HG03378 (cell line): ENCODE results near the gene GON7.
"Not testable (repeated sequence)": the region's sequence is repeated elsewhere in the genome, so short reads cannot be mapped to it uniquely, and the experiment has no call there.

Source experiments
- ATAC-seq: cut with Tn5 transposase; IDR thresholded peaks from one replicate; pipeline ENCODE4 v1.9.1; 2021; ENCODE audit warnings: mild to moderate bottlenecking, moderate library complexity; ENCODE audit not compliant: unreplicated experiment

The GON7 gene

DNA sequence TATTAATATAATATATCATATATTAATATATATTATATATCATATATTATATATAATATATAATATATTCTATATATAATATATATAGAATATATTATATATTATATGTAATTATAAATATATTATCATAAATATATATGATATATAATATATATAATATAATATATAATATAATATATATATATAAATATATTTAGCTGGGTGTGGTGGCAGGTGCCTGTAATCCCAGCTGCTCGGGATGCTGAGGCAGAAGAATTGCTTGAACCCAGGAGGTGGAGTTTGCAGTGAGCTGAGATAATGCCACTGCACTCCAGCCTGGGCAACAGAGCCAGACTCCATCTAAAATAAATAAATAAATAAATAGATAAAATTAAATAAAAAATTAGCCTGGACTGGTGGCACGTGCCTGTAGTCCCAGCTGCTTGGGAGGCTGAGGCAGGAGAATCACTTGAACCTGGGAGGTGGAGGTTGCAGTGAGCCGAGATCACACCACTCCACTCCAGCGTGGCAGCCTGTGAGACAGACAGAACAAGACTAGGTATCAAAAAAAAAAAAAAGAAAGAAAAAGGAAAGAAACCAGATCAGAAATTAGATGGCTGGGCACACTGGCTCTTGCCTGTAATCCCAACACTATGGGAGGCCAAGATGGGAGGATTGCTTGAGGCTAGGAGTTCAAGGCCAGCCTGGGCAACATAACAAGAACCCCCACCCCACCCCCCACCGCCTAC is 47.1 kb downstream of the GON7 start:
- not testable (repeated sequence) for ATAC-seq

DNA sequence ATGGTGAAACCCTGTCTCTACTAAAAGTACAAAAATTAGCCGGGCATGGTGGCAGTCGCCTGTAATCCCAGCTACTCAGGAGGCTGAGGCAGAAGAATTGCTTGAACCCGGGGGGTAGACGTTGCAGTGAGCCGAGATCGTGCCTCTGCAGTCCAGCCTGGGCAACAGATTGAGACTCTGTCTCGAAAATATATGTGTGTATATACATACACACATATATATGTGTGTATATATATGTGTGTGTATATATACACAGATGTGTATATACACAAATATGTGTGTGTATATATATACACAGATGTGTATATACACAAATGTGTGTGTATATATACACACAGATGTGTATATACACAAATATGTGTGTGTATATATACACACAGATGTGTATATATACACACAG is 48.5 kb downstream of the GON7 start:
- ATAC-seq, result not testable (repeated sequence)

DNA sequence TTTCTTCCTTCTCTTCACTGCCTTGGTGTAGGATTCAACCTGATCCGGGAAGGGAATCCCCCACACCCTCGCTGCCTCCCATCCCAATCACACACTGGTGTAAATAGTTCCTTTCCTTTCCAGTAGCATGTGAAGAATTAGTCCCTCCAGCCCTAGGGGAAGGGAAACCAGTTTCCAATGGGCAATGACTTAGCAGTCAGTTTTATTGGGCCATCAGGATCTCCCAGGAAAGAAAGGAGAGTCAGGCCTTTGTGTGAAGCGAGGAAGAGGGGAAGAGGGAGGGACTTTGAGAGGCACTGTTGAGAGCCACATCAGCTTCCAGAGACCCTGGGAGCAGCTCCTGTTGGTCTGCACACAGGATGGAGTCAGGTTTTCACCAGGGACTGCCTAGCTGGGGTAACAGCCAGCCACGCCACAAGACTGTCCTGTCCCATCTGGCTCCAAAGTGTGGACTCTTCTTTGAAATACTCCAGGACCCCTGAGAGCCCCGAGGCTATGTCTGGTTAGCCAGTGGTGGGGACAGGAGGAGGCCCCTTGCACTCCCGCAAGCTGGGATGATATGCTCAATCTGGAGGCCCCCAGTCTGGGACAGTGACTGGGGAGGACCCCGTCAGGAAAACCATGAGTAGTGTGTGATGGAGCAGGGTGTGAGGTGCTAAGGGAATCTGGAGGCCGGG is 50.0 kb downstream of the GON7 start:
- no peak for ATAC-seq

DNA sequence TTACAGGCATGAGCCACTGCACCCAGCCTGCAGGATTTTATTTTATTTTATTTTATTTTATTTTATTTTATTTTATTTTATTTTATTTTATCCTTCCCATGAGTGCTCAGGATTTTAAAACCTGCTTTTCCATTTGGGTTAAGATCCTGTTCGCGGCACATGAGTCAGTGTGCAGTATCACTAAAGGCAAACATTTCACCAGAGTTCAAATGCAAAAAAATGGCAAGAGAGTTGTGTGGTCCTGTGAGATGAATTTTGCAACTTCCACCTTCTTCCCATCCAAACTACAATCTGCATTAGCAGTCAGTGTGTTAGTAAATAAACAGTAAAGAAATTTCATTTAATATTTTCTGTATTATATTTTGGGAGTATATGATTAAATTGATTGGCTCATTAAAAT is 51.2 kb downstream of the GON7 start:
- no peak for ATAC-seq

DNA sequence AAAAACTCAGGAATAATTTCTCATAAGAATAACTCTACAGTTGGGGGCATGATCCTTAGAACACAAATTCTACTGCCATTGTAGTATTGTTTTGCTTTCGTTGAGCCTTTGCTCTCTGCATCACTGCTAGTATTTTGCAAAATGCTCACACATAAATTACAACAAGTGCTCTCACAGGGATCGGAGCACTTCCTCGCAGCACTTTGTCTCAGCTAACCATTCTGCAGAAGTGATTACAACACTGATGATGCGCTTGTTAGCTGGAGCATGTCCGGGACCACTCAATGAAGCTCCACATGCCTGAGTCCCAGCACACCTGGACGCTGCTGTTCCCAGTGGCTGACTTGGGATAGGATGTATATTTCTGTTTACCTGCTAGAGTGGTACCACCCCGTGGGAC is 53.7 kb downstream of the GON7 start:
- ATAC-seq, result no peak
